ENCODE data around the gene GPR153.

The GPR153 gene

GRCh38 chr1:6268415-6268814, 7.5 kb upstream of the GPR153 start:
- DNase-seq, result no peak

GRCh38 chr1:6267686-6268322, 6.9 kb upstream of the GPR153 start:
- DNase-seq, result no peak

- no peak for DNase-seq
Observed at GRCh38 chr1:6266641-6267040, 5.7 kb upstream of the GPR153 start.

- DNase-seq, result no peak
Observed at GRCh38 chr1:6265151-6265550, 4.3 kb upstream of the GPR153 start.

- DNase-seq, result no peak
Observed at GRCh38 chr1:6263716-6264115, 2.8 kb upstream of the GPR153 start.

GRCh38 chr1:6262555-6263420, 1.9 kb upstream of the GPR153 start:
- no peak for DNase-seq

- DNase-seq, result no peak
Observed at GRCh38 chr1:6261615-6261995, 707 bp upstream of the GPR153 start.

- peak in 1 of 2 donors; percentile 10 for DNase-seq
Observed at GRCh38 chr1:6260433-6260934, 414 bp downstream of the GPR153 start.

- peak; percentile 82 to 85 for DNase-seq
Observed at GRCh38 chr1:6259491-6260362, 1.2 kb downstream of the GPR153 start.

GRCh38 chr1:6258675-6259074, 2.2 kb downstream of the GPR153 start:
- DNase-seq, result no peak

GRCh38 chr1:6257541-6258069, 3.3 kb downstream of the GPR153 start:
- no peak for DNase-seq

- DNase-seq, result no peak
Observed at GRCh38 chr1:6256645-6257044, 4.3 kb downstream of the GPR153 start.

- DNase-seq, result no peak
Observed at GRCh38 chr1:6254691-6255090, 6.2 kb downstream of the GPR153 start.

GRCh38 chr1:6253380-6253779, 7.5 kb downstream of the GPR153 start:
- DNase-seq, result no peak

- no peak for DNase-seq
Observed at GRCh38 chr1:6252374-6252710, 8.6 kb downstream of the GPR153 start.

- no peak for DNase-seq
Observed at GRCh38 chr1:6251681-6252373, 9.1 kb downstream of the GPR153 start.

GRCh38 chr1:6251233-6251632, 9.7 kb downstream of the GPR153 start:
- no peak for DNase-seq

- DNase-seq, result no peak
Observed at GRCh38 chr1:6249739-6250689, 10.9 kb downstream of the GPR153 start.

- DNase-seq, result no peak
Observed at GRCh38 chr1:6248932-6249738, 11.8 kb downstream of the GPR153 start.

GRCh38 chr1:6248161-6248776, 12.6 kb downstream of the GPR153 start:
- DNase-seq, result no peak

All from CD4-positive, alpha-beta T cell treated with Interleukin-1 beta for 1 hour (primary cell).